Stimulated activated memory B cell treated with anti-CD40 and anti-IgM and Interleukin-4, amounts not matched to agents 10 μg/mL and 1 μg/mL and 100 μg/mL, for 72 hours (primary cell): ENCODE data around the gene HGF.
"Not testable (repeated sequence)": the region's sequence is repeated elsewhere in the genome, so short reads cannot be mapped to it uniquely, and the experiment has no call there.

Experiments
- ATAC-seq: fragments of 150-1000 bp; cut with Tn5 transposase; 2 replicates; pipeline ENCODE4 v1.10.0; 2021
- H3K27ac Mint-ChIP-seq: one replicate; pipeline ENCODE4 v1.8.0; 2022; ENCODE audit warnings: mild to moderate bottlenecking, mixed read lengths
- H3K27me3 Mint-ChIP-seq: one replicate; pipeline ENCODE4 v1.8.0; 2022; ENCODE audit warnings: mixed read lengths
- H3K36me3 Mint-ChIP-seq: one replicate; pipeline ENCODE4 v1.8.0; 2022; ENCODE audit warnings: mixed read lengths
- H3K4me1 Mint-ChIP-seq: one replicate; pipeline ENCODE4 v1.8.0; 2022; ENCODE audit warnings: mixed read lengths
- H3K4me3 Mint-ChIP-seq: one replicate; pipeline ENCODE4 v1.8.0; 2022; ENCODE audit warnings: mild to moderate bottlenecking, moderate library complexity, mixed read lengths
- H3K9me3 Mint-ChIP-seq: one replicate; pipeline ENCODE4 v1.8.0; 2022; ENCODE audit warnings: mixed read lengths

Gene HGF

GRCh38 chr7:81753392-81753791 is 16.5 kb downstream of the HGF start:
- no peak for ATAC-seq
- Mint-ChIP-seq H3K27me3 (no peaks in the 10 kb centered on the region), H3K4me1 (no peaks in the 10 kb centered on the region), H3K36me3 (no peaks in the 10 kb centered on the region), H3K4me3 (no peak overlapping the region), H3K9me3 (no peaks in the 10 kb centered on the region), H3K27ac (no peak overlapping the region)

GRCh38 chr7:81752318-81752714 is 17.5 kb downstream of the HGF start:
- Mint-ChIP-seq H3K36me3 (no peaks in the 10 kb centered on the region), H3K27ac (no peak overlapping the region), H3K4me3 (no peak overlapping the region), H3K27me3 (no peaks in the 10 kb centered on the region), H3K9me3 (no peaks in the 10 kb centered on the region), H3K4me1 (no peaks in the 10 kb centered on the region)
- ATAC-seq, result no peak

- H3K36me3 Mint-ChIP-seq, result no peaks in the 10 kb centered on the region
- no peak overlapping the region for H3K4me3 Mint-ChIP-seq
- H3K9me3 Mint-ChIP-seq, result no peaks in the 10 kb centered on the region
- H3K27ac Mint-ChIP-seq, result no peak overlapping the region
- H3K27me3 Mint-ChIP-seq, result no peaks in the 10 kb centered on the region
- H3K4me1 Mint-ChIP-seq, result no peaks in the 10 kb centered on the region
- ATAC-seq, result no peak
Observed at GRCh38 chr7:81751619-81752317, 18.1 kb downstream of the HGF start.

- no peaks in the 10 kb centered on the region for H3K36me3 Mint-ChIP-seq
- H3K4me1 Mint-ChIP-seq, result no peaks in the 10 kb centered on the region
- H3K9me3 Mint-ChIP-seq, result peaks cover 6% of the 10 kb centered on the region
- no peak overlapping the region for H3K4me3 Mint-ChIP-seq
- ATAC-seq, result no peak
- H3K27me3 Mint-ChIP-seq, result no peaks in the 10 kb centered on the region
- no peak overlapping the region for H3K27ac Mint-ChIP-seq
Observed at GRCh38 chr7:81745637-81746036, 24.2 kb downstream of the HGF start.

- peaks cover 9% of the 10 kb centered on the region for H3K9me3 Mint-ChIP-seq
- no peak overlapping the region for H3K27ac Mint-ChIP-seq
- H3K4me3 Mint-ChIP-seq, result no peak overlapping the region
- H3K4me1 Mint-ChIP-seq, result no peaks in the 10 kb centered on the region
- H3K27me3 Mint-ChIP-seq, result no peaks in the 10 kb centered on the region
- H3K36me3 Mint-ChIP-seq, result no peaks in the 10 kb centered on the region
- ATAC-seq, result no peak
Observed at GRCh38 chr7:81744389-81744788, 25.5 kb downstream of the HGF start.

GRCh38 chr7:81743665-81744064 is 26.2 kb downstream of the HGF start:
- no peak overlapping the region for H3K4me3 Mint-ChIP-seq
- no peaks in the 10 kb centered on the region for H3K4me1 Mint-ChIP-seq
- no peaks in the 10 kb centered on the region for H3K27me3 Mint-ChIP-seq

GRCh38 chr7:81743201-81743600 is 26.6 kb downstream of the HGF start:
- Mint-ChIP-seq H3K27ac (no peak overlapping the region), H3K36me3 (no peaks in the 10 kb centered on the region), H3K9me3 (peaks cover 9% of the 10 kb centered on the region), H3K27me3 (no peaks in the 10 kb centered on the region), H3K4me3 (no peak overlapping the region), H3K4me1 (no peaks in the 10 kb centered on the region)
- ATAC-seq, result no peak

More at GRCh38 chr7:81743665-81744064, 26.2 kb downstream of the HGF start:
- Mint-ChIP-seq H3K36me3 (no peaks in the 10 kb centered on the region), H3K27ac (no peak overlapping the region), H3K9me3 (peaks cover 9% of the 10 kb centered on the region)
- no peak for ATAC-seq

- no peak overlapping the region for H3K4me3 Mint-ChIP-seq
- no peak for ATAC-seq
- no peaks in the 10 kb centered on the region for H3K27me3 Mint-ChIP-seq
- no peaks in the 10 kb centered on the region for H3K36me3 Mint-ChIP-seq
- H3K4me1 Mint-ChIP-seq, result no peaks in the 10 kb centered on the region
- H3K27ac Mint-ChIP-seq, result no peak overlapping the region
- peaks cover 14% of the 10 kb centered on the region for H3K9me3 Mint-ChIP-seq
Observed at GRCh38 chr7:81740403-81740802, 29.4 kb downstream of the HGF start.

- Mint-ChIP-seq H3K9me3 (peaks cover 8% of the 10 kb centered on the region), H3K4me3 (no peak overlapping the region), H3K36me3 (no peaks in the 10 kb centered on the region), H3K27me3 (no peaks in the 10 kb centered on the region), H3K27ac (no peak overlapping the region), H3K4me1 (no peaks in the 10 kb centered on the region)
- ATAC-seq, result no peak
Observed at GRCh38 chr7:81736091-81736490, 33.8 kb downstream of the HGF start.

GRCh38 chr7:81725812-81726127 is 44.1 kb downstream of the HGF start:
- no peaks in the 10 kb centered on the region for H3K27me3 Mint-ChIP-seq
- ATAC-seq, result no peak
- no peaks in the 10 kb centered on the region for H3K36me3 Mint-ChIP-seq
- H3K4me1 Mint-ChIP-seq, result no peaks in the 10 kb centered on the region
- no peaks in the 10 kb centered on the region for H3K9me3 Mint-ChIP-seq
- H3K4me3 Mint-ChIP-seq, result no peak overlapping the region
- H3K27ac Mint-ChIP-seq, result no peak overlapping the region

- Mint-ChIP-seq H3K4me3 (no peak overlapping the region), H3K27me3 (no peaks in the 10 kb centered on the region), H3K27ac (no peak overlapping the region), H3K9me3 (no peaks in the 10 kb centered on the region), H3K4me1 (no peaks in the 10 kb centered on the region), H3K36me3 (no peaks in the 10 kb centered on the region)
- no peak for ATAC-seq
Observed at GRCh38 chr7:81725003-81725811, 44.6 kb downstream of the HGF start.

GRCh38 chr7:81722250-81722649 is 47.6 kb downstream of the HGF start:
- H3K4me1 Mint-ChIP-seq, H3K4me3 Mint-ChIP-seq, ATAC-seq, H3K27me3 Mint-ChIP-seq, H3K27ac Mint-ChIP-seq, H3K36me3 Mint-ChIP-seq, H3K9me3 Mint-ChIP-seq: not testable (repeated sequence)

- no peak for ATAC-seq
- H3K36me3 Mint-ChIP-seq, result no peaks in the 10 kb centered on the region
- no peaks in the 10 kb centered on the region for H3K27me3 Mint-ChIP-seq
- H3K4me1 Mint-ChIP-seq, result no peaks in the 10 kb centered on the region
- no peak overlapping the region for H3K27ac Mint-ChIP-seq
- H3K9me3 Mint-ChIP-seq, result peaks cover 3% of the 10 kb centered on the region
- H3K4me3 Mint-ChIP-seq, result no peak overlapping the region
Observed at GRCh38 chr7:81721437-81721836, 48.4 kb downstream of the HGF start.

GRCh38 chr7:81719865-81720264 is 50.0 kb downstream of the HGF start:
- Mint-ChIP-seq H3K36me3 (no peaks in the 10 kb centered on the region), H3K27ac (no peak overlapping the region), H3K9me3 (peaks cover 3% of the 10 kb centered on the region), H3K4me3 (no peak overlapping the region), H3K4me1 (no peaks in the 10 kb centered on the region), H3K27me3 (no peaks in the 10 kb centered on the region)
- no peak for ATAC-seq

- H3K9me3 Mint-ChIP-seq, result peaks cover 3% of the 10 kb centered on the region
- no peak for ATAC-seq
- H3K4me3 Mint-ChIP-seq, result no peak overlapping the region
- no peaks in the 10 kb centered on the region for H3K36me3 Mint-ChIP-seq
- no peak overlapping the region for H3K27ac Mint-ChIP-seq
- no peaks in the 10 kb centered on the region for H3K27me3 Mint-ChIP-seq
- H3K4me1 Mint-ChIP-seq, result no peaks in the 10 kb centered on the region
Observed at GRCh38 chr7:81715984-81716588, 53.8 kb downstream of the HGF start.

- H3K27ac Mint-ChIP-seq, result no peak overlapping the region
- H3K36me3 Mint-ChIP-seq, result no peaks in the 10 kb centered on the region
- no peaks in the 10 kb centered on the region for H3K4me1 Mint-ChIP-seq
- peaks cover 3% of the 10 kb centered on the region for H3K9me3 Mint-ChIP-seq
- H3K4me3 Mint-ChIP-seq, result no peak overlapping the region
- no peaks in the 10 kb centered on the region for H3K27me3 Mint-ChIP-seq
- no peak for ATAC-seq
Observed at GRCh38 chr7:81714306-81714705, 55.5 kb downstream of the HGF start.
